Keratinocyte (primary cell): ENCODE measurements around the gene CNTNAP5. TPM values are rescaled to one million over a fixed set of nuclear protein-coding genes. Genes with fewer than 3 reads are reported as not detected.

Experiments used
- DNase-seq: peaks from one replicate; pipeline ENCODE4 v3.0.0-alpha.2; 2011; ENCODE audit warnings: low read depth, missing footprints, low spot score
- FAIRE-seq: peaks from 2 replicates; lab custom pipeline; 2011; peaks lifted over from hg19 to GRCh38; lab: Jason Lieb, UNC
- H2AFZ ChIP-seq: 2 replicates; pipeline ENCODE4 v1.6.0; 2012; ENCODE audit warnings: low read length, control low read depth, inconsistent platforms; ENCODE audit not compliant: control insufficient read depth
- H3K27ac ChIP-seq: 2 replicates; pipeline ENCODE4 v1.5.1; 2011; ENCODE audit warnings: low read length; ENCODE audit not compliant: control insufficient read depth, insufficient read depth
- H3K27me3 ChIP-seq: 3 replicates; pipeline ENCODE4 v1.6.0; 2011; ENCODE audit warnings: low read length; ENCODE audit not compliant: control insufficient read depth, insufficient read depth; ENCODE audit errors: extremely low read depth
- H3K36me3 ChIP-seq, 2 experiments: 2 replicates in 1 of 2; 3 replicates in 1 of 2; pipeline ENCODE4 v1.5.1; 2011; ENCODE audit warnings: low read length in 2 of 2, mild to moderate bottlenecking in 1 of 2; ENCODE audit not compliant: control insufficient read depth in 2 of 2, insufficient read depth in 2 of 2; ENCODE audit errors: extremely low read depth in 1 of 2
- H3K4me1 ChIP-seq: 3 replicates; pipeline ENCODE4 v1.5.1; 2011; ENCODE audit warnings: low read length; ENCODE audit not compliant: control insufficient read depth, insufficient read depth; ENCODE audit errors: extremely low read depth
- H3K4me2 ChIP-seq: 3 replicates; pipeline ENCODE4 v1.6.0; 2011; ENCODE audit warnings: low read depth, low read length; ENCODE audit not compliant: control insufficient read depth, insufficient read depth; ENCODE audit errors: extremely low read depth
- H3K4me3 ChIP-seq, 3 experiments: fragments of 200-600 bp in 1 of 3; sonication (generic) in 1 of 3; 2 replicates in 2 of 3; 3 replicates in 1 of 3; pipeline ENCODE4 v1.5.1; 2011 to 2016; ENCODE audit warnings: low read length in 3 of 3, mild to moderate bottlenecking in 3 of 3, control low read depth in 2 of 3, inconsistent platforms in 1 of 3, low read depth in 1 of 3, mixed read lengths in 1 of 3, mixed run types in 1 of 3, moderate library complexity in 1 of 3; ENCODE audit not compliant: control insufficient read depth in 2 of 3, insufficient read depth in 2 of 3; ENCODE audit errors: extremely low read depth in 1 of 3
- H3K79me2 ChIP-seq: 2 replicates; pipeline ENCODE4 v1.6.0; 2012; ENCODE audit warnings: low read length; ENCODE audit not compliant: control insufficient read depth, insufficient read depth
- H3K9ac ChIP-seq: 3 replicates; pipeline ENCODE4 v1.6.0; 2011; ENCODE audit warnings: low read length; ENCODE audit not compliant: control insufficient read depth, insufficient read depth; ENCODE audit errors: extremely low read depth
- H3K9me1 ChIP-seq: 3 replicates; pipeline ENCODE4 v1.6.0; 2011; ENCODE audit warnings: low read length; ENCODE audit not compliant: control insufficient read depth, insufficient read depth; ENCODE audit errors: extremely low read depth
- H3K9me3 ChIP-seq: 2 replicates; pipeline ENCODE4 v1.5.1; 2012; ENCODE audit warnings: low read depth, low read length; ENCODE audit not compliant: control insufficient read depth
- H4K20me1 ChIP-seq: 3 replicates; pipeline ENCODE4 v1.6.0; 2011; ENCODE audit warnings: low read length; ENCODE audit not compliant: control insufficient read depth, insufficient read depth; ENCODE audit errors: extremely low read depth
- CTCF ChIP-seq, 3 experiments: IDR thresholded peaks in 1 of 3; conservative IDR thresholded peaks in 1 of 3; optimal IDR thresholded peaks in 1 of 3; 2 replicates in 2 of 3; 3 replicates in 1 of 3; pipeline versions ENCODE3 to v1.5.1; 2011; ENCODE audit warnings: low read length in 3 of 3, mild to moderate bottlenecking in 3 of 3, moderate library complexity in 2 of 3, control low read depth in 1 of 3, inconsistent platforms in 1 of 3; ENCODE audit not compliant: insufficient read depth in 2 of 3; ENCODE audit errors: extremely low read depth in 1 of 3
- EZH2 ChIP-seq: IDR thresholded peaks from one replicate; pipeline ENCODE4 v1.6.1; 2012; ENCODE audit warnings: inconsistent platforms, mild to moderate bottlenecking, low read length, moderate library complexity
- dilution Hi-C: fragments of 300-500 bp; cut with MboI; formaldehyde crosslinking; loops from one replicate; pipeline ENCODE4 v1.7.0; 2020; ENCODE audit warnings: low sequenced_read_pairs; ENCODE audit not compliant: extremely low pct_ligation_motif_present
- polyA plus RNA-seq, 5 experiments: library from polyadenylated mRNA; depleted of rRNA in 3 of 5; stranded (reverse) in 3 of 5; stranded (forward) in 1 of 5; unstranded in 1 of 5; fragments of >200 nt; gene quantifications; 1 replicate in 1 of 5; 2 replicates in 3 of 5; 3 replicates in 1 of 5; pipeline versions ENCODE4 v1.2.1 to v1.2.3, GENCODE V29; 2011 to 2012; ENCODE audit warnings: missing spikeins in 2 of 5, low read depth in 1 of 5, low replicate concordance in 1 of 5

Gene CNTNAP5
- polyA plus RNA-seq, 1 donor (not counting 4 experiments of a cell fraction or from before 2014, with no cell fraction given), result not detected

- dilution Hi-C loops, result no loop called here
- DNase-seq, result no peak
- Histone ChIP-seq H3K27ac (no peak overlapping the region), H3K36me3 (no peaks in the 10 kb centered on the region), H3K9me1 (no peaks in the 10 kb centered on the region), H4K20me1 (no peaks in the 10 kb centered on the region), H3K4me1 (no peaks in the 10 kb centered on the region), H3K9me3 (peaks cover 2% of the 10 kb centered on the region), H3K9ac (no peak overlapping the region), H3K4me3 (no peak overlapping the region), H3K79me2 (no peaks in the 10 kb centered on the region), H2AFZ (no peak overlapping the region), H3K27me3 (no peaks in the 10 kb centered on the region), H3K4me2 (no peak overlapping the region)
- FAIRE-seq, result no peak
- TF ChIP-seq EZH2 (no peak), CTCF (optimal IDR thresholded peaks at IDR 0.05 in 1 of 3, IDR thresholded peaks at IDR 0.05 in 1 of 3, conservative IDR thresholded peaks at IDR 0.05 in 1 of 3; ENCODE audit: extremely low read depth in 1 of 3, insufficient read depth in 2 of 3, low read length in 3 of 3) (no peak)
These were observed 614.4 kb downstream of the CNTNAP5 start for GRCh38 chr2:124639524-124639923.

- Histone ChIP-seq H3K9me1 (no peaks in the 10 kb centered on the region), H3K27ac (no peak overlapping the region), H3K9ac (no peak overlapping the region), H3K4me1 (no peaks in the 10 kb centered on the region), H3K9me3 (peaks cover 2% of the 10 kb centered on the region), H3K4me3 (no peak overlapping the region), H3K4me2 (no peak overlapping the region), H3K27me3 (no peaks in the 10 kb centered on the region), H3K36me3 (no peaks in the 10 kb centered on the region), H4K20me1 (no peaks in the 10 kb centered on the region), H2AFZ (no peak overlapping the region), H3K79me2 (no peaks in the 10 kb centered on the region)
- dilution Hi-C loops, result no loop called here
- FAIRE-seq (no peak), DNase-seq (no peak)
- no peak for TF ChIP-seq EZH2
- TF ChIP-seq CTCF (optimal IDR thresholded peaks at IDR 0.05 in 1 of 3, IDR thresholded peaks at IDR 0.05 in 1 of 3, conservative IDR thresholded peaks at IDR 0.05 in 1 of 3; ENCODE audit: extremely low read depth in 1 of 3, insufficient read depth in 2 of 3, low read length in 3 of 3), result no peak
These were observed 615.2 kb downstream of the CNTNAP5 start for GRCh38 chr2:124640221-124640750.
